HG03439 (cell line): ENCODE data around the gene KCNG4.

Source experiments
- ATAC-seq: cut with Tn5 transposase; IDR thresholded peaks from one replicate; pipeline ENCODE4 v1.9.1; 2021; ENCODE audit warnings: mild to moderate bottlenecking, moderate library complexity; ENCODE audit not compliant: unreplicated experiment

KCNG4 gene

GRCh38 chr16:84267380-84267779, 27.6 kb upstream of the KCNG4 start:
- no peak for ATAC-seq

DNA sequence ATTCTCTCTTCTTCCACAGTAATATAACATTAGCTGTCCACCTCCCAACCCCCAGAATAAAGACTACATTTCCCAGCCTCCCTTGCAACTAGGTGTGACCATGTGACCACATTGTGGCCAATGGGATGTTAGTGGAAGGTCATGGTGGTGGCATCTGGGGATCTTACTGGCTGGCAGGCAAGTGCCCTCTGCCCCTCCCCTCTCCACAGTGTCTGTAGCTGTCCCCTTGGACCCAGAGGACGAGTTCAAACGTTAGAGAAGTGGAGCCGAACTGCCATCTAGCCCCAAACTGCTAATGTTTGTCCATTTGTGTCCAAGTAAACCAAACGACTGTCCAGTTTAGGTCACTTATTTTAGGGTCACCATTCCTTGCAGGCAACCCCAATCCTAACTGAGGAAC, 26.6 kb upstream of the KCNG4 start:
- ATAC-seq: no peak

- ATAC-seq: no peak
These were observed 23.1 kb upstream of the KCNG4 start for GRCh38 chr16:84262939-84263338.

DNA sequence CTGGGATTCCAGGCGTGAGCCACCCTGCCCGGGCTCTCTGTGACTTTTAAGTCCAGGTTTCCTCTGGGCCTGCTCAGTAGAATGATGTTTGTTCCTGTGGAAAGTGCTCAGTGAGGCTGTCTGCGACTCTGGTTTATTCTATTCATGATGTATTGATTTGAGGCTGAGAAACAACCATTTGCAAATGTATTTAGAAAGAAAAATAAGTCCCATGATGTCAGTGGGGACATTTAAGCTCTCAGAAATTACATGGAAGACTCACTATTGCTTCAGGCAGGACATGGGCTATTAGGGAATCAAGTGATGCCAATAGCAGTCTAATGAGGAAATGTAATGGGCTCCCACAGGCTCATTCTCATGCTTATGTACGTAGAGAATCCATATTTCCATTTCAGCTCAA, 22.2 kb upstream of the KCNG4 start:
- no peak for ATAC-seq

DNA sequence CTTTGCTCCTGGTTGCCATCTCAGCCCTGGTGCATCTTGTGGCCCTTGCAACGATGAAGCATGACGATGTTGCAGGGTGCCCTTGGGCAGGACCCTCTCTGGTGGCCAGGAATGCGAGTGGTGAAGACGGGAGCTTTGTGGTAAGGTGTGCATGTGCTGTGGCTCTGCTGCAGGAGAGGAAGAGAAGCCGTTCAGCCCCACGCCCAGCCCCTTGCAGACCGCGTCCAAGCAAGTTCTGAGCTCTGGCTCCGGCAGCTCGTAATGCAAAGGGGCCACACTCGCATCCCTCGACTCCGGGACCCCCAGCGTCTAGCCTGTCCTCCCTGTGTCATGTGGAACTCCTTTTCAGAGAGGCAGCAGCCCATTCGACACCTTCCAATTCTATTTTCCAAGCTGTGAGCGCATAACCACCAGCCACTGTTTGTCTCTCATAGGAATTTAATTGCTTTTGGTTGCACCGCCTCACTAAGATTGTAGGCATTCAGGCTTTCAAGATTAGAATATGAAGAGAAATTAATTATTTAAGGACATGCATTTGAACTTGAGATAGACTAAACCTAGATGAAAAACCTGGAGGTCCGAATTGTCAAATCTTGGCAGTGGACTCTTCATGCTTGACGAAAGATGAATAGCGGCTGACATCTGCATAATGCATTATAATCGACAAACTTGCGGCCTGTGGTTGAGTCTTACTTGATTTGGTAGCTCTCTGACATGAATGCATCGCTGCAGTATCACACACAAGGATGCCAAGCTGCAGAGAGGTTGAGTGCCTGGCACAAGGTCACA, 21.1 kb upstream of the KCNG4 start:
- ATAC-seq: no peak

- no peak for ATAC-seq
These were observed 19.9 kb upstream of the KCNG4 start for GRCh38 chr16:84259691-84260090.

DNA sequence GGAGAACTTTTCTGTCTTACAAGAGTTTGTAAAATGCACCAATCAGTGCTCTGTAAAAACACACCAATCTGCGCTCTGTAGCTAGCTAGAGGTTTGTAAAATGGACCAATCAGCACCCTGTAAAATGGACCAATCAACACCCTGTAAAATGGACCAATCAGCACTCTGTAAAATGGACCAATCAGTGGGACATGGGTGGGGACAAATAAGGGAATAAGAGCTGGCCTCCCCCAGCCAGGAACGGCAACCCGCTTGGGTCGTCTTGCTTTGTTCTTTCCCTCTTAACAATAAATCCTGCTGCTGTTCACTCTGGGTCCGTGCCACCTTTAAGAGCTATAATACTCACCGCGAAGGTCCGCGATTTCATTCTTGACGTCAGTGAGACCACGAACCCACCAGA, 18.5 kb upstream of the KCNG4 start:
- ATAC-seq: no peak

DNA sequence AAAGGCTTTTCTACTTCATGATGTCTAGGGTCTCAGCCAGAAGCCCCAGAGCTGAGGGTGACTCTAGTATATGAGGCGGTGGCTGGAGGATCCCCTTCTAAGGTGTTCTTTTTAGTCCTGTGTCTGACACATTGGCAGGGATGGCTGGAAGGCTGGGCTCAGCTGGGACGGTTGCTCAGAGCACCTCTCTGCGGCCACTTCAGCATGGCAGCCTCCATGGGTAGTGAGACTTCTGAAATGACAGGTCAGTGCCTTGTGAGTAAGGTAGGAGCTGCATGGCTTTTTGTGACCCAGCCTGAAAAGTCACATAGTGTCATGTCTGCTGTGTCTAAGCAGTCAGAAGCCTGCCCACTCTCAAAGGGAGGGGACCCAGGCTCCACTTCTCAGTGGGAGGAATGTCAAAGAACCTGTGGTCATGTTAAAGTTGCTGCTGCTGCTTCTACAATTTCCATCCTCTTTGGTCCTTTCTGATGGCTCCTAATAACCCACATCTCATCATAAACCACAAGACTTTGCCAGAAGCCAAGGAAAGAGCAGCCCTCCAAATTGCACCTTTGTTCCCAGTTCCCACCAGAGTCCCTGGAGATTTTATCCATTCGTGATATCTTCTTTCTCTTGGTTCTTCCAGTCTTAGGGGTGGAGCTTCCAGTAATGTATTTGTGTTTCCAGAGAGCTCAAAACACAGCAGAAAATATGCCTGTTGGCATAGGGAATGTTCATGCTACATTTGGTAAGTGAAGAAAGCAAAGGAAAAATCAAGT, 15.4 kb upstream of the KCNG4 start:
- no peak for ATAC-seq

DNA sequence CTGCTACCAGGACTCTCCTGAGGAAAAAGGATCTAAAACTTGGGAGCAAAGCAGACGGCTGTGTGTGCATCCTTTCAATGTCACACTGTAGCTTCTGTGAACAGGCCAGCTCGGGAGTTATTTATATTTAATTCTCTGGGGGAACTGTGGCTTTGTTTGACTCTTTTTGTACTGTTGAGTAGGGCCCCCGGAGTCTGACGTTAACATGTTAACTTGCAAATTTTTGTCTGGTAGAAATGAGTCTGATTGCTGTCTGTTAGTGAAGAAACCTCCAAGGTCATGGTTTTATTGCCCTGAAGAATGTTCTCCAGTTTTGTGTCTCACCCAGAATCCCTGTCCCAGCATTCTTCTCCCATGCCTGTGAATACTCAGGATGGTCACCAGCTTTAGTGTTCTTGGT, 14.2 kb upstream of the KCNG4 start:
- ATAC-seq: no peak

DNA sequence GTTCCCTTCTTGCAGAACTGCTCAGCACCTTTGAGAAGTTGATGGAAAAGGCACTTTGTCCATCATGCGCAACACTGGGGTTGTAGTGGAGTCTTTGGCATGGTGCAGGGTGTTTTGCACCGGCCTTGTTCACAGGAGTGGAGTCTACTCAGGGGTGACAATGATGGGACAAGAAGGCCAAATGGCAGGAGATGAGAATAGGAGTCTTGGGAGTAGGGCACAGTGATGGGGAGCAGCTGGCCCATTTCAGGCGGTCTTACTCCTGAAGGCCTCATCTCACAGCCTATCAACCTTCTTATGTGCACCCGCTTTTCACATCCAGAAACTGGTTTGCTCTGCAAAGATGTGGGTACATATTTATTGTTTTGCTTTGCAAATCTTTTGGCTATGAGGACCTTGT, 13.4 kb upstream of the KCNG4 start:
- no peak for ATAC-seq

- ATAC-seq: no peak
These were observed 12.4 kb upstream of the KCNG4 start for GRCh38 chr16:84252184-84252583.

- ATAC-seq: no peak
These were observed 8.0 kb upstream of the KCNG4 start for GRCh38 chr16:84247844-84248243.

- no peak for ATAC-seq
These were observed 7.5 kb upstream of the KCNG4 start for GRCh38 chr16:84247331-84247730.

- ATAC-seq: no peak
These were observed 6.9 kb upstream of the KCNG4 start for GRCh38 chr16:84246679-84247077.

- no peak for ATAC-seq
These were observed 6.3 kb upstream of the KCNG4 start for GRCh38 chr16:84245956-84246678.

DNA sequence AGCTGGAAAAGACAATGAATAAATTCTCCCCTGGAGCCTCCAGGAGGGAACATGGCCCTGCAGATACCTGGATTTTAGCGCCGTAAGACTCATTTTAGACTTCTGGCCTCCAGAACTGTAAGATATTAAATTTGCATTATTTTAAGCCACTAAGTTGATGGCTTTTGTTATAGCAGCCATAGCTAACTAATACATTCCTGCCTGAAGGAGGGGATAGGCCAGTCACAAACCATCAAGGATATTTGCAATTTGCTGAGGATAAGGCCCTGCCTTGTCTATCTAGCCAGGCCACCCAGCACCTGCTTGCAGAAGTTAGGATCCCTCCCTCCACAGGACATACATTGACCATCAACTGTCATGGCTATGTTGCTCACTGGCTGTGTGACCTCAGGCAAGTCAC, 4.9 kb upstream of the KCNG4 start:
- no peak for ATAC-seq

- ATAC-seq: no peak
These were observed 3.9 kb upstream of the KCNG4 start for GRCh38 chr16:84243732-84244131.

DNA sequence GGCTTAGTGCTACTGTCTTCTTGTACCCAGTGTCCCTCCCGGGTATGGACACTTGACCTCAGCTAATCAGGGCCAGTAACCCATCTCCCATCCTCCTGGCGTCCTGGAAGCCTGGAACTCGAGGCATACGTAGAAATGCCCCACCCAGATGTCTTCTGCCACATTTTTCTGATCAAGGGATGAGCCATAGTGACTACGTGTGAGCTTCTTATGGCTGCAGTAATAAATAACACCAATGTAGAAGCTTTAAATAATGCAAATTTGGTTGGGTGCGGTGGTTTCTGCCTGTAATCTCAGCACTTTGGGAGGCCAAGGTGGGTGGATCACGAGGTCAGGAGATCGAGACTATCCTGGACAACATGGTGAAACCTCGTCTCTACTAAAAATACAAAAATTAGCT, 3.0 kb upstream of the KCNG4 start:
- ATAC-seq: no peak

- no peak for ATAC-seq
These were observed 2.0 kb upstream of the KCNG4 start for GRCh38 chr16:84241778-84242177.

DNA sequence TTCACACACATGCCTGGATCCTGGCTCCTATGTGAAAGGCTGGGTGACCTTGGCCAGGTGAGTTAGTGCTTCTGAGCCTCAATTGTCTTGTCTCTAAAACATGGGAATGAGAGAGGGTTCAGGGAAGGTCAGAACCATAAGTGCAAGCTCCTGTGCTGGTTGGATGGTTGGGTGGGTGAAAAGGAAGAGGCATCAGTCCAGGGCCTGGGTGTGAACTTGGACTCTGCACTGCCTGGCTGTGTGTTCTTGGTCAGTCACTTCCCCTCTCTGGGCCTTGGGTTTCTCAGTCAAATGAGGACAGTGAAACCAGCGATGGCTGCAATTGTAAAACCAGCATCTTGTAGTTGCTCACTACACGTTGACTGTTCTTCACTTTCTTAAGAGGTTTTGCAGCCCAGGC, 643 bp upstream of the KCNG4 start:
- ATAC-seq: no peak

GRCh38 chr16:84239141-84239769, 557 bp downstream of the KCNG4 start:
- no peak for ATAC-seq
